ENCODE data around the gene MTHFSD. TPM values are rescaled to one million over a fixed set of nuclear protein-coding genes. Genes with fewer than 3 reads are reported as not detected.
A peak's percentile ranks its signal among the peaks of the same experiment; 100 is the strongest.

MTHFSD gene
- total and polyA plus RNA-seq, 11 donors, result 3.9 to 17.0 (median 11.4) TPM

DNA sequence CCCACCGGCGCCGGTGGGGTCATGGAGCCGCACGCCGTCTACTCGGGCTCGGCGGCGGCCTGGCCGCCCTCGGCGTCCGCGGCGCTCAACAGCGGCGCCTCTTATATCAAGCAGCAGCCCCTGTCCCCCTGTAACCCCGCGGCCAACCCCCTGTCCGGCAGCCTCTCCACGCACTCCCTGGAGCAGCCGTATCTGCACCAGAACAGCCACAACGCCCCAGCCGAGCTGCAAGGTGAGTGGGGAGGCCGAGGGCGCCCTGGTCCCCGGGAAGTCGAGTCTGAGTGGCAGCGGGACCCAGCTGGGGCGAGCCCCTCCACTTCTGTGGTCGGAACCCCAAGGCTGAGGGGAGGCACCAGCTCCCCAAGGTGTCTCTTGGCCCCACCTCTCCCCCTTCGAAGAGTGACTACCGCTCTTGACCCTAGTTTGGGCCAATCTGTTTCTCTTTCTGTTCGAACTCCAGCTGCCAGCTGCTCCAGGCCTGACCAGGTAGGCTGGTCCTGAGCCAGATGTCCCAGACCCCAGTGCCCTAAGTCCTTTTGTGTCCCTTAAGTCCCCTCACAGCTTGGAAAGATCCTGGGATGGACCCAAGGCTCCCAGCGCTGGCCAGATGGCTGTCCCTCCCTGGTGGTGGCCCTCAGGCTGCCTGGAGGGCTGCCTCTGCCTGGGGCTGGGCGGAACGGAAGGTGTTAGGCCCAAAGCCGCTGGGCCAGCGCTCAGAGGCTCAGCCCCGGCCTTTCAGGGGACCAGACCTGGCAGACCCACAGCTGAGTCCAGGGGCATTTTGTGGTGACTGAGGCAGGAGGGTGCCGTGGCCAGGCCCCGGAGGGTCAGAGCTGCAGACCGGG lies 43.5 kb downstream of the MTHFSD start:
- DNase-seq, result peak in 1 of 5 donors; percentile 48
- peak overlapping the region in 7 of 12 donors; percentile 20 to 72 (median 63) for H3K4me3 ChIP-seq
- H3K36me3 ChIP-seq, result no peaks in the 10 kb centered on the region
- H3K27me3 ChIP-seq, result peaks cover 65 to 100% (median 95%) of the 10 kb centered on the region in 9 donors
- intact Hi-C loops (cut with DNase I), result loop anchor here in 2 of 10 donors (10.0 kb wide), 2 partner anchors 167 to 697 kb away; no protein-coding TSS in a partner anchor
- no peak for ATAC-seq
- peak overlapping the region in 1 of 12 donors; percentile 96 for H3K27ac ChIP-seq
- 26 to 47% (median 42%) methylated on average over 31 to 44 of the region's 44 CpGs for WGBS, 4 donors
- TF ChIP-seq POLR2A (IDR thresholded peaks at IDR 0.05), result no peak
- TF ChIP-seq, protein P1, sequence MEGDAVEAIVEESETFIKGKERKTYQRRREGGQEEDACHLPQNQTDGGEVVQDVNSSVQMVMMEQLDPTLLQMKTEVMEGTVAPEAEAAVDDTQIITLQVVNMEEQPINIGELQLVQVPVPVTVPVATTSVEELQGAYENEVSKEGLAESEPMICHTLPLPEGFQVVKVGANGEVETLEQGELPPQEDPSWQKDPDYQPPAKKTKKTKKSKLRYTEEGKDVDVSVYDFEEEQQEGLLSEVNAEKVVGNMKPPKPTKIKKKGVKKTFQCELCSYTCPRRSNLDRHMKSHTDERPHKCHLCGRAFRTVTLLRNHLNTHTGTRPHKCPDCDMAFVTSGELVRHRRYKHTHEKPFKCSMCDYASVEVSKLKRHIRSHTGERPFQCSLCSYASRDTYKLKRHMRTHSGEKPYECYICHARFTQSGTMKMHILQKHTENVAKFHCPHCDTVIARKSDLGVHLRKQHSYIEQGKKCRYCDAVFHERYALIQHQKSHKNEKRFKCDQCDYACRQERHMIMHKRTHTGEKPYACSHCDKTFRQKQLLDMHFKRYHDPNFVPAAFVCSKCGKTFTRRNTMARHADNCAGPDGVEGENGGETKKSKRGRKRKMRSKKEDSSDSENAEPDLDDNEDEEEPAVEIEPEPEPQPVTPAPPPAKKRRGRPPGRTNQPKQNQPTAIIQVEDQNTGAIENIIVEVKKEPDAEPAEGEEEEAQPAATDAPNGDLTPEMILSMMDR (IDR thresholded peaks at IDR 0.05), result no peak
- H3K9me3 ChIP-seq, result no peaks in the 10 kb centered on the region
- H3K4me1 ChIP-seq, result peaks cover 8 to 57% (median 27%) of the 10 kb centered on the region in 12 donors

DNA sequence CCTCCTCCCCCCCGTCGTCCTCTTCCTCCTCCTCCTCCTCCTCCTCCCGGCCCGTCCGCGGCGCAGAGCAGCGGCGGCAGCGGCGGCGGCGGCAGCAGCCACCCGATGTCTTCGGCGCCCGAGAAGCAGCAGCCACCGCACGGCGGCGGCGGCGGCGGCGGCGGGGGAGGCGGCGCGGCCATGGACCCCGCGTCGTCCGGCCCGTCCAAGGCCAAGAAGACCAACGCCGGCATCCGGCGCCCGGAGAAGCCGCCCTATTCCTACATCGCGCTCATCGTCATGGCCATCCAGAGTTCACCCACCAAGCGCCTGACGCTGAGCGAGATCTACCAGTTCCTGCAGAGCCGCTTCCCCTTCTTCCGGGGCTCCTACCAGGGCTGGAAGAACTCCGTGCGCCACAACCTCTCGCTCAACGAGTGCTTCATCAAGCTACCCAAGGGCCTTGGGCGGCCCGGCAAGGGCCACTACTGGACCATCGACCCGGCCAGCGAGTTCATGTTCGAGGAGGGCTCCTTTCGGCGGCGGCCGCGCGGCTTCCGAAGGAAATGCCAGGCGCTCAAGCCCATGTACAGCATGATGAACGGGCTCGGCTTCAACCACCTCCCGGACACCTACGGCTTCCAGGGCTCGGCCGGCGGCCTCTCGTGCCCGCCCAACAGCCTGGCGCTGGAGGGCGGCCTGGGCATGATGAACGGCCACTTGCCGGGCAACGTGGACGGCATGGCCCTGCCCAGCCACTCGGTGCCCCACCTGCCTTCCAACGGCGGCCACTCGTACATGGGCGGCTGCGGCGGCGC lies 44.4 kb downstream of the MTHFSD start, which contains the start of gene FOXF1:
FOXF1 (plus strand) TSS at position 63 of the 797 bp plus-strand sequence; CDS start at position 106, 43 bp downstream.
- Histone ChIP-seq H3K27ac (peak within 1 kb of the TSS in 10 of 12 donors; percentile 12 to 97 (median 52)), H3K4me1 (peaks cover 8 to 53% (median 24%) of the 10 kb centered on the region in 12 donors), H3K9me3 (no peaks in the 10 kb centered on the region), H3K36me3 (no peaks in the 10 kb centered on the region), H3K4me3 (peak within 1 kb of the TSS; percentile 9 to 72 (median 61)), H3K27me3 (peaks cover 65 to 100% (median 94%) of the 10 kb centered on the region in 9 donors)
- DNase-seq (peak in 1 of 5 donors; percentile 73), ATAC-seq (peak in 2 of 4 donors; percentile 7 to 16)
- WGBS, 4 donors, result 2 to 9% (median 3%) methylated on average over 30 to 89 of the region's 89 CpGs
- no peak for TF ChIP-seq POLR2A (IDR thresholded peaks at IDR 0.05)
- TF ChIP-seq, protein P1 (IDR thresholded peaks at IDR 0.05), result no peak
- intact Hi-C loops (cut with DNase I), result loop anchor here in 2 of 10 donors (10.0 kb wide), 2 partner anchors 166 to 696 kb away; no protein-coding TSS in a partner anchor

DNA sequence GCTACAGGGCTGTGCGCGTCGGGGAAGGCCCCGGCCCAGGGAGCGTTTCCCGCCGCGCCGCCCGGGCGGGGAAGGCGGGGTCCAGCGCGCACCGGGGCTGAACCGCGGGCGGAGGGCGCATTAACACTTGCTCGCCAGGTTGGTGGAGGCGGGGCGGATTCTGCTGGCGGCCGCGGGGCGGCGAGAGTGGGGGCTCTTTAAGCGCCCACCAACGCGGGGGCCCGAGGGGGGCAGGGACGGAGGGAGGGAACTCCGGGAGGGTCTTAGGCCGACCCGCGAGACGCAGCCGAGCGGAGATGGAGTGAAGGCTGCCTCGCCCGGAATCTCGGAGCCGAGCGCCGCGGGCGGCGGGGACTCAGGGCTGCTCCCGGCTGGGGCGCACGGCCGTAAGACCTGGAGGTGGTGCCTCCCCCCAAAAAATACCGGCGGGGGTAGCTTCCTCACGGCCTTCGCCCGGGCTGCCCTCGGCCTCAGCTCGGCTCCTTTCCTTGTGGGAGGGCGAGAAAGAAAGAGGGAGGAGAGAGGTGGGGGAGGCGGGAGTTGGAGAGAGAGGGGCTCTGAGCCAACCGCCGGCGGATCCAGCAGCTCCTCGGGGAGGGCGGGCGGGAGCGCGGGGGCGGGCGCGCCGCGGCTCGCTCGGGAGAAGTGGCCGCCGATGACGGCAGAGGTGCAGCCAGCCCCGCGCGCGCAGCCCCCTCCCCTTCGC lies 45.1 kb downstream of the MTHFSD start:
- ATAC-seq (peak in 2 of 4 donors; percentile 56 to 68), DNase-seq (peak in 4 of 5 donors; percentile 43 to 67 (median 51))
- TF ChIP-seq, protein P1 (IDR thresholded peaks at IDR 0.05), result no peak
- no peak for TF ChIP-seq POLR2A (IDR thresholded peaks at IDR 0.05)
- Histone ChIP-seq H3K9me3 (no peaks in the 10 kb centered on the region), H3K27ac (peak overlapping the region in 10 of 12 donors; percentile 12 to 97 (median 52)), H3K4me1 (peaks cover 8 to 56% (median 24%) of the 10 kb centered on the region in 12 donors), H3K36me3 (no peaks in the 10 kb centered on the region), H3K4me3 (peak overlapping the region; percentile 9 to 72 (median 61)), H3K27me3 (peaks cover 65 to 100% (median 93%) of the 10 kb centered on the region in 9 donors)
- intact Hi-C loops (cut with DNase I), result loop anchor here in 2 of 10 donors (10.0 kb wide), 2 partner anchors 165 to 695 kb away; no protein-coding TSS in a partner anchor
- 0 to 1% (median 1%) methylated on average over 7 to 83 of the region's 84 CpGs for WGBS, 4 donors
